ENCODE results near the gene LYPD6B.

- TF ChIP-seq, protein P1, sequence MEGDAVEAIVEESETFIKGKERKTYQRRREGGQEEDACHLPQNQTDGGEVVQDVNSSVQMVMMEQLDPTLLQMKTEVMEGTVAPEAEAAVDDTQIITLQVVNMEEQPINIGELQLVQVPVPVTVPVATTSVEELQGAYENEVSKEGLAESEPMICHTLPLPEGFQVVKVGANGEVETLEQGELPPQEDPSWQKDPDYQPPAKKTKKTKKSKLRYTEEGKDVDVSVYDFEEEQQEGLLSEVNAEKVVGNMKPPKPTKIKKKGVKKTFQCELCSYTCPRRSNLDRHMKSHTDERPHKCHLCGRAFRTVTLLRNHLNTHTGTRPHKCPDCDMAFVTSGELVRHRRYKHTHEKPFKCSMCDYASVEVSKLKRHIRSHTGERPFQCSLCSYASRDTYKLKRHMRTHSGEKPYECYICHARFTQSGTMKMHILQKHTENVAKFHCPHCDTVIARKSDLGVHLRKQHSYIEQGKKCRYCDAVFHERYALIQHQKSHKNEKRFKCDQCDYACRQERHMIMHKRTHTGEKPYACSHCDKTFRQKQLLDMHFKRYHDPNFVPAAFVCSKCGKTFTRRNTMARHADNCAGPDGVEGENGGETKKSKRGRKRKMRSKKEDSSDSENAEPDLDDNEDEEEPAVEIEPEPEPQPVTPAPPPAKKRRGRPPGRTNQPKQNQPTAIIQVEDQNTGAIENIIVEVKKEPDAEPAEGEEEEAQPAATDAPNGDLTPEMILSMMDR (IDR thresholded peaks at IDR 0.05): no peak
- TF ChIP-seq POLR2A (IDR thresholded peaks at IDR 0.05): no peak
These were observed 134.7 kb downstream of the LYPD6B start for GRCh38 chr2:149173220-149173619.
